Measurements from ENCODE around the gene TET1. TPM values are rescaled to one million over a fixed set of nuclear protein-coding genes. Genes with fewer than 3 reads are reported as not detected.
A peak's percentile ranks its signal among the peaks of the same experiment; 100 is the strongest.

TET1 gene
- total and polyA plus RNA-seq, 2 experiments from 2014 or later = 0.84 to 1.3 TPM

- Histone ChIP-seq H3K36me3 (ENCODE audit: low read depth) (no peaks in the 10 kb centered on the region), H3K4me2 (ENCODE audit: unreplicated experiment) (no peak overlapping the region), H3K27me3 (replicated peaks; ENCODE audit: insufficient read depth) (no peaks in the 10 kb centered on the region), H3K9ac (no peak overlapping the region), H3K9me2 (ENCODE audit: insufficient read depth) (no peaks in the 10 kb centered on the region), H3K79me2 (ENCODE audit: insufficient read depth) (no peaks in the 10 kb centered on the region), H2AFZ (peak overlapping the region; percentile 50; the same call in 1 of the 2 replicates), H4K20me1 (ENCODE audit: insufficient read depth) (no peaks in the 10 kb centered on the region), H3F3A (ENCODE audit: insufficient read depth) (peaks cover 6% of the 10 kb centered on the region; the same call in 1 of the 2 replicates), H3K4me3 (no peak overlapping the region), H3K4me1 (ENCODE audit: insufficient read depth) (peaks cover 8% of the 10 kb centered on the region), H3K27ac (no peak overlapping the region), H3K9me3 (ENCODE audit: low read depth) (no peaks in the 10 kb centered on the region)
- WGBS, 2 experiments (ENCODE audit: low coverage in 1 of 2, low lambda C conversion rate in 2 of 2, missing lambda C conversion rate in 2 of 2) = 36 to 50% methylated on average over 5 of the region's 5 CpGs
- peak; percentile 88 for DNase-seq
- in situ Hi-C loops (cut with MboI) = loop anchor here (10.0 kb wide), 1 partner anchor 174 kb away; the partner anchor contains the start of gene CCAR1
- TF ChIP-seq EZH2 (IDR thresholded peaks at IDR 0.05; ENCODE audit: insufficient read depth, poor library complexity, severe bottlenecking) (no peak), EZH2phosphoT487 (IDR thresholded peaks at IDR 0.05; ENCODE audit: insufficient read depth, low read depth) (no peak)
Observed at GRCh38 chr10:68550747-68551411, 9.3 kb upstream of the TET1 start.

- DNase-seq = no peak
- Histone ChIP-seq H3K9me2 (ENCODE audit: insufficient read depth) (no peaks in the 10 kb centered on the region), H3K27me3 (replicated peaks; ENCODE audit: insufficient read depth) (no peaks in the 10 kb centered on the region), H3K4me2 (ENCODE audit: unreplicated experiment) (no peak overlapping the region), H3F3A (ENCODE audit: insufficient read depth) (peaks cover 6% of the 10 kb centered on the region; the same call in 1 of the 2 replicates), H3K79me2 (ENCODE audit: insufficient read depth) (no peaks in the 10 kb centered on the region), H4K20me1 (ENCODE audit: insufficient read depth) (no peaks in the 10 kb centered on the region), H2AFZ (no peak overlapping the region), H3K4me1 (ENCODE audit: insufficient read depth) (peaks cover 8% of the 10 kb centered on the region), H3K4me3 (no peak overlapping the region), H3K9ac (no peak overlapping the region), H3K9me3 (ENCODE audit: low read depth) (no peaks in the 10 kb centered on the region), H3K36me3 (ENCODE audit: low read depth) (no peaks in the 10 kb centered on the region), H3K27ac (no peak overlapping the region)
- in situ Hi-C loops (cut with MboI) = loop anchor here (10.0 kb wide), 1 partner anchor 172 kb away; the partner anchor contains the start of gene CCAR1
- TF ChIP-seq EZH2phosphoT487 (IDR thresholded peaks at IDR 0.05; ENCODE audit: insufficient read depth, low read depth) (no peak), EZH2 (IDR thresholded peaks at IDR 0.05; ENCODE audit: insufficient read depth, poor library complexity, severe bottlenecking) (no peak)
- WGBS, 2 experiments (ENCODE audit: low coverage in 1 of 2, low lambda C conversion rate in 2 of 2, missing lambda C conversion rate in 2 of 2) = 55 to 57% methylated on average over 6 of the region's 6 CpGs
Observed at GRCh38 chr10:68553138-68553537, 7.0 kb upstream of the TET1 start.

GRCh38 chr10:68553599-68553998 is 6.5 kb upstream of the TET1 start:
- no peak overlapping the region for H3K4me2 ChIP-seq (ENCODE audit: unreplicated experiment)
- no peak for DNase-seq
- no peaks in the 10 kb centered on the region for H3K9me2 ChIP-seq (ENCODE audit: insufficient read depth)
- no peaks in the 10 kb centered on the region for H4K20me1 ChIP-seq (ENCODE audit: insufficient read depth)
- TF ChIP-seq EZH2 (IDR thresholded peaks at IDR 0.05; ENCODE audit: insufficient read depth, poor library complexity, severe bottlenecking) (no peak), EZH2phosphoT487 (IDR thresholded peaks at IDR 0.05; ENCODE audit: insufficient read depth, low read depth) (no peak)
- no peak overlapping the region for H2AFZ ChIP-seq
- in situ Hi-C loops (cut with MboI) = loop anchor here (10.0 kb wide), 1 partner anchor 171 kb away; the partner anchor contains the start of gene CCAR1
- no peaks in the 10 kb centered on the region for H3K36me3 ChIP-seq (ENCODE audit: low read depth)
- no peak overlapping the region for H3K27ac ChIP-seq
- no peaks in the 10 kb centered on the region for H3K27me3 ChIP-seq (replicated peaks; ENCODE audit: insufficient read depth)
- 44 to 45% methylated on average over 3 of the region's 3 CpGs for WGBS, 2 experiments (ENCODE audit: low coverage in 1 of 2, low lambda C conversion rate in 2 of 2, missing lambda C conversion rate in 2 of 2)
- no peaks in the 10 kb centered on the region for H3K9me3 ChIP-seq (ENCODE audit: low read depth)
- H3F3A ChIP-seq (ENCODE audit: insufficient read depth) = peaks cover 6% of the 10 kb centered on the region; the same call in 1 of the 2 replicates
- peaks cover 8% of the 10 kb centered on the region for H3K4me1 ChIP-seq (ENCODE audit: insufficient read depth)
- no peak overlapping the region for H3K9ac ChIP-seq
- no peak overlapping the region for H3K4me3 ChIP-seq
- H3K79me2 ChIP-seq (ENCODE audit: insufficient read depth) = no peaks in the 10 kb centered on the region

GRCh38 chr10:68558478-68558877 is 1.7 kb upstream of the TET1 start:
- H3K27ac ChIP-seq = no peak overlapping the region
- no peak overlapping the region for H3K4me2 ChIP-seq (ENCODE audit: unreplicated experiment)
- TF ChIP-seq EZH2phosphoT487 (IDR thresholded peaks at IDR 0.05; ENCODE audit: insufficient read depth, low read depth) (no peak), EZH2 (IDR thresholded peaks at IDR 0.05; ENCODE audit: insufficient read depth, poor library complexity, severe bottlenecking) (no peak)
- 91 to 100% methylated on average over 2 of the region's 2 CpGs for whole genome bisulfite sequencing, 2 experiments (ENCODE audit: low coverage in 1 of 2, low lambda C conversion rate in 2 of 2, missing lambda C conversion rate in 2 of 2)
- peaks cover 8% of the 10 kb centered on the region; the same call in 1 of the 2 replicates for H3F3A ChIP-seq (ENCODE audit: insufficient read depth)
- H3K9me2 ChIP-seq (ENCODE audit: insufficient read depth) = no peaks in the 10 kb centered on the region
- H3K9ac ChIP-seq = no peak overlapping the region
- no peaks in the 10 kb centered on the region for H3K27me3 ChIP-seq (replicated peaks; ENCODE audit: insufficient read depth)
- no peaks in the 10 kb centered on the region for H3K36me3 ChIP-seq (ENCODE audit: low read depth)
- no peak for DNase-seq
- peaks cover 21% of the 10 kb centered on the region for H3K4me1 ChIP-seq (ENCODE audit: insufficient read depth)
- no peaks in the 10 kb centered on the region for H4K20me1 ChIP-seq (ENCODE audit: insufficient read depth)
- no peak overlapping the region for H3K4me3 ChIP-seq
- in situ Hi-C loops (cut with MboI) = loop anchor here (10.0 kb wide), 1 partner anchor 166 kb away; the partner anchor contains the start of gene CCAR1
- no peak overlapping the region for H2AFZ ChIP-seq
- no peaks in the 10 kb centered on the region for H3K9me3 ChIP-seq (ENCODE audit: low read depth)
- H3K79me2 ChIP-seq (ENCODE audit: insufficient read depth) = no peaks in the 10 kb centered on the region
